ENCODE measurements around the gene HHEX. TPM values are rescaled to one million over a fixed set of nuclear protein-coding genes. Genes with fewer than 3 reads are reported as not detected.

Gene HHEX
- total and polyA plus RNA-seq, 2 of the 4 experiments (the other 2 are of a cell fraction) = 2.3 to 7.7 TPM

- Histone ChIP-seq H4K20me1 (ENCODE audit: insufficient read depth, low read length) (no peaks in the 10 kb centered on the region), H3K36me3 (ENCODE audit: control insufficient read depth, insufficient read depth, low read length) (no peaks in the 10 kb centered on the region), H3K23ac (ENCODE audit: low read depth, low read length) (no peak overlapping the region), H2BK120ac (ENCODE audit: low read depth, low read length) (no peak overlapping the region), H3K4me2 (ENCODE audit: low read depth, low read length) (no peak overlapping the region), H3K79me1 (ENCODE audit: low read depth in 1 of 2, low read length in 2 of 2) (no peaks in the 10 kb centered on the region), H2AFZ (replicated peaks; ENCODE audit: low read length, poor library complexity) (no peak overlapping the region), H3K18ac (ENCODE audit: low read depth, low read length) (no peak overlapping the region), H2BK20ac (ENCODE audit: low read depth, low read length) (no peak overlapping the region), H3K4me1 (ENCODE audit: control insufficient read depth, insufficient read depth, low read length) (no peaks in the 10 kb centered on the region), H4K91ac (ENCODE audit: insufficient read depth, low read depth, low read length) (no peak overlapping the region), H3K56ac (ENCODE audit: extremely low read depth, insufficient read depth, low read length) (no peak overlapping the region), H3K9me1 (ENCODE audit: insufficient read depth, low read length) (no peaks in the 10 kb centered on the region), H3K14ac (replicated peaks; ENCODE audit: low read depth, low read length) (no peak overlapping the region), H2AK9ac (replicated peaks; ENCODE audit: low read depth, low read length, poor library complexity) (no peak overlapping the region), H3K27me3 (ENCODE audit: control insufficient read depth, insufficient read depth, low read length) (no peaks in the 10 kb centered on the region; the same call in 1 of the 2 replicates), H2BK15ac (ENCODE audit: low read depth, low read length) (no peak overlapping the region), H3K9ac (ENCODE audit: low read depth, low read length) (no peak overlapping the region), H3K9me3 (ENCODE audit: control insufficient read depth, insufficient read depth, low read length) (no peaks in the 10 kb centered on the region), H3K4ac (ENCODE audit: low read depth, low read length) (no peak overlapping the region), H4K8ac (ENCODE audit: low read depth in 2 of 2, low read length in 2 of 2) (no peak overlapping the region), H2AK5ac (ENCODE audit: low read depth, low read length) (no peak overlapping the region), H2BK5ac (ENCODE audit: low read depth, low read length, poor library complexity, severe bottlenecking) (no peak overlapping the region), H3K4me3 (ENCODE audit: insufficient read depth, low read depth, low read length) (no peak overlapping the region), H4K5ac (ENCODE audit: low read depth, low read length) (no peak overlapping the region), H3K27ac (ENCODE audit: insufficient read depth, low read length) (no peak overlapping the region)
- ChIA-PET CTCF (no interaction called here), POLR2A (ENCODE audit: unreplicated experiment) (no interaction called here)
- DNase-seq (no peak), ATAC-seq (ENCODE audit: low read depth) (no peak)
- intact Hi-C loops (cut with micrococcal nuclease) (no loop called here), dilution Hi-C loops (cut with HindIII; ENCODE audit: low sequenced_read_pairs, unreplicated experiment) (no loop called here), in situ Hi-C loops (cut with MboI; ENCODE audit: low sequenced_read_pairs) (no loop called here)
- BruUV-seq (replicated peaks) = no TSS peak
- TF ChIP-seq RCOR1 (IDR thresholded peaks at IDR 0.05; ENCODE audit: insufficient replicate concordance, low read length) (no peak), POLR2A (IDR thresholded peaks at IDR 0.05; ENCODE audit: low read depth, low read length) (no peak), ELK1 (IDR thresholded peaks at IDR 0.05; ENCODE audit: borderline replicate concordance, low read depth, low read length) (no peak), SMC3 (IDR thresholded peaks at IDR 0.05; ENCODE audit: low read depth, low read length) (no peak), BHLHE40 (IDR thresholded peaks at IDR 0.05; ENCODE audit: low read depth, low read length) (no peak), CTCF (conservative IDR thresholded peaks at IDR 0.05; ENCODE audit: low read depth, low read length) (no peak), MAFK (IDR thresholded peaks at IDR 0.05; ENCODE audit: low read depth, low read length) (no peak), RAD21 (IDR thresholded peaks at IDR 0.05; ENCODE audit: low read length) (no peak), CHD1 (IDR thresholded peaks at IDR 0.05; ENCODE audit: low read depth, low read length) (no peak), FOS (IDR thresholded peaks at IDR 0.05; ENCODE audit: low read depth, low read length) (no peak), RFX5 (IDR thresholded peaks at IDR 0.05; ENCODE audit: low read depth, low read length) (no peak), USF2 (IDR thresholded peaks at IDR 0.05; ENCODE audit: low read depth, low read length) (no peak), MAZ (IDR thresholded peaks at IDR 0.05; ENCODE audit: borderline replicate concordance, low read depth, low read length) (no peak), NFE2L2 (IDR thresholded peaks at IDR 0.05; ENCODE audit: low read depth, low read length) (no peak), MXI1 (IDR thresholded peaks at IDR 0.05; ENCODE audit: borderline replicate concordance, low read depth, low read length) (no peak)
These were observed 44.5 kb downstream of the HHEX start for GRCh38 chr10:92734301-92734700.
